Measurements from ENCODE around the gene NOL4L. TPM values are rescaled to one million over a fixed set of nuclear protein-coding genes. Genes with fewer than 3 reads are reported as not detected.

Gene NOL4L
- total RNA-seq, 2 experiments from 2014 or later, result 26.1 to 27.4 TPM

- ChIA-PET CTCF (interaction anchor here (0.6 to 6.0 kb wide), 7 partner anchors 9 to 272 kb away, joined by 3 to 31 read pairs (median 5); no protein-coding TSS in a partner anchor), POLR2A (interaction anchor here (0.6 kb wide), 1 partner anchor 31 kb away, joined by 3 read pairs; no protein-coding TSS in a partner anchor)
- peak; percentile 73 for DNase-seq
- peak overlapping the region; percentile 80 for H3K4me3 Mint-ChIP-seq
- no peaks in the 10 kb centered on the region for H3K9me3 Mint-ChIP-seq
- H3K27ac Mint-ChIP-seq, result peak overlapping the region; percentile 97
- peaks cover 78% of the 10 kb centered on the region for H3K4me1 Mint-ChIP-seq
- no peaks in the 10 kb centered on the region for H3K27me3 Mint-ChIP-seq
- peaks cover 37% of the 10 kb centered on the region for H3K36me3 Mint-ChIP-seq (ENCODE audit: low read depth)
Observed at GRCh38 chr20:32534661-32535240, 50.4 kb downstream of the NOL4L start.

DNA sequence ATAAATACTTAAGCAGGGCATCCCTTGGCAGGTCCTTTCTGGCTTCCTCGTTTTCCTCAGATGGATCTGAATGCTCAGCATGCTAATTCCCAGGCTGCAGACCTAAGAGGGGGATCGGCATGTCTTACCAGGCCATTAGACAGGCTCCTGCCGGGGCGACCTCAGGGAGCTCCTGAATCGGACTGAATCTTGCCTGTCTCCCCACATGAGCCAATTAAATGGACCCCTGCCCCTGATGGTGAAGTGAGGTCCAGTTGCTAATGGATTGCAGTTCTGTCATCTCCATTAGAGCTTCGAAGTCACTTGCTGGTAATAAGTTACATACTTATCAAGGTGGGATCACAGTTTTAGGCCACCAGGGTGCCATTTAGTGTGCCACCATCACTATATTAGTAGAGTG, 51.4 kb downstream of the NOL4L start:
- Mint-ChIP-seq H3K9me3 (no peaks in the 10 kb centered on the region), H3K27me3 (no peaks in the 10 kb centered on the region), H3K4me1 (peaks cover 79% of the 10 kb centered on the region), H3K4me3 (peak overlapping the region; percentile 80), H3K36me3 (ENCODE audit: low read depth) (peaks cover 38% of the 10 kb centered on the region), H3K27ac (peak overlapping the region; percentile 97)
- DNase-seq, result no peak
- ChIA-PET CTCF (interaction anchor here (1.7 to 6.0 kb wide), 2 partner anchors 8 to 12 kb away, joined by 6 to 31 read pairs; no protein-coding TSS in a partner anchor), POLR2A (no interaction called here)

DNA sequence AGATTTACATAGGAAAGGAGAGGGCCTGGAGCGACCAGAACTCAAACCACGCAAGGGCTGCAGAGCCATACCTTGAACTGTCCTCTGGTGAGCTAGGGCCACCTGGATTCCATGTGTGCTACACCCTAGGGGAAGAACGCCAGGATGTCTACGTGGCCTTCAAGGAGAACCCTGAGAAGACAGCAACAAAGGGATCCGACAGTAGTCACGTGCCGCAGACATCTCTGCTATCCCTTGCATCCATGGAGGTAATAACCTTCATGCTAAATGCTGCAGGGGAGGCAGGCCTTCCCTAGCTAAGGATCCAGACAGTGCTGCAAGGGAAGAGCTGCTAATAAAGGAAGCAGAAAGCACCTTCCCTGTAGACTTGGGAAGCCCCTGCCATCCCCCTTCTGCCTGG, 52.9 kb downstream of the NOL4L start:
- H3K9me3 Mint-ChIP-seq, result no peaks in the 10 kb centered on the region
- POLR2A ChIA-PET, result interaction anchor here (1.1 kb wide), 1 partner anchor 8 kb away, joined by 3 read pairs; no protein-coding TSS in a partner anchor
- no peaks in the 10 kb centered on the region for H3K27me3 Mint-ChIP-seq
- no peak for DNase-seq
- peak overlapping the region; percentile 52 for H3K27ac Mint-ChIP-seq
- peaks cover 41% of the 10 kb centered on the region for H3K36me3 Mint-ChIP-seq (ENCODE audit: low read depth)
- H3K4me1 Mint-ChIP-seq, result peaks cover 83% of the 10 kb centered on the region
- CTCF ChIA-PET, result interaction anchor here (1.2 to 6.0 kb wide), 4 partner anchors 6 to 141 kb away, joined by 3 to 31 read pairs (median 3); partner anchors contain the start of gene C20orf203
- no peak overlapping the region for H3K4me3 Mint-ChIP-seq

- DNase-seq, result no peak
- peak overlapping the region; percentile 87 for H3K27ac Mint-ChIP-seq
- no peak overlapping the region for H3K4me3 Mint-ChIP-seq
- no peaks in the 10 kb centered on the region for H3K9me3 Mint-ChIP-seq
- no peaks in the 10 kb centered on the region for H3K27me3 Mint-ChIP-seq
- H3K4me1 Mint-ChIP-seq, result peaks cover 89% of the 10 kb centered on the region
- CTCF ChIA-PET, result interaction anchor here (0.5 to 2.2 kb wide), 7 partner anchors 11 to 249 kb away, joined by 3 to 5 read pairs (median 3); partner anchors contain the start of gene C20orf203
- POLR2A ChIA-PET, result interaction anchor here (1.3 kb wide), 1 partner anchor 11 kb away, joined by 4 read pairs; no protein-coding TSS in a partner anchor
- H3K36me3 Mint-ChIP-seq (ENCODE audit: low read depth), result peaks cover 60% of the 10 kb centered on the region
Observed at GRCh38 chr20:32528905-32529670, 56.0 kb downstream of the NOL4L start.

GRCh38 chr20:32528171-32528891, 56.8 kb downstream of the NOL4L start:
- H3K4me3 Mint-ChIP-seq, result no peak overlapping the region
- peak overlapping the region; percentile 87 for H3K27ac Mint-ChIP-seq
- H3K4me1 Mint-ChIP-seq, result peaks cover 89% of the 10 kb centered on the region
- POLR2A ChIA-PET, result interaction anchor here (1.3 kb wide), 1 partner anchor 11 kb away, joined by 4 read pairs; no protein-coding TSS in a partner anchor
- no peaks in the 10 kb centered on the region for H3K27me3 Mint-ChIP-seq
- H3K9me3 Mint-ChIP-seq, result no peaks in the 10 kb centered on the region
- CTCF ChIA-PET, result interaction anchor here (0.5 to 2.2 kb wide), 8 partner anchors 9 to 261 kb away, joined by 3 to 5 read pairs (median 4); partner anchors contain the start of gene C20orf203
- DNase-seq, result peak; percentile 20
- H3K36me3 Mint-ChIP-seq (ENCODE audit: low read depth), result peaks cover 55% of the 10 kb centered on the region

DNA sequence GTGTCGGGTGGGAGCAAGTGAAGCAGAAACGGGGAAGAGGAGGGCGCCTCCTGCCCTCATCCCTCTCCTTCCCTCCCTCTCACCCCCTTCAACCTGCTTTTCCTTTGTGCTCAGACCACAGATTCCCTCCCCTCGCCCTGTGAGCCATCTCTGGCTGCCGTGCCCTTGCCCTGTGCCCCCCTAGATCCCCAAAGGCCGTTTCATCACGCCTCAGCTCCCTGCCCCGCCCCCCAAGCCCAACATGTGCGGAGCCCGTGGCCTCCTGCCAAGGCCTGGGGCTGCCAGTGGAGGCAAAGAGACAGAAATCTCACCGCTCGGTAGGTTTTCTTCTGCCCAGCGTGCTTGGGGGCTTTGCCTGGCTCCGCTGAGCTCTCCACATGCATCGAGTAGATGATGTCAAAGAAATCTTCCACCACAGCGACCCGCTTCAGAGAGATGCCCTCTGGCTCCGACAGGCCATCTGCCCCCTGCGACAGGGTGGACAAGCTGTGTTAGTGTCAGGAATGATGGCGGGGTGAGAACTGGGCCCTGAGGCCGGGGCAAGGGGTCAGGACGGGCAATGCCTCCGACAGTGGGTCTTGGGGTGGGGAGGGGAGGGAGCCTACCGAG, 57.6 kb downstream of the NOL4L start:
- Mint-ChIP-seq H3K27ac (peak overlapping the region; percentile 87), H3K36me3 (ENCODE audit: low read depth) (peaks cover 54% of the 10 kb centered on the region), H3K9me3 (no peaks in the 10 kb centered on the region), H3K4me3 (no peak overlapping the region), H3K27me3 (no peaks in the 10 kb centered on the region), H3K4me1 (peaks cover 90% of the 10 kb centered on the region)
- no peak for DNase-seq
- CTCF ChIA-PET, result interaction anchor here (0.7 to 4.3 kb wide), 7 partner anchors 7 to 260 kb away, joined by 3 to 31 read pairs (median 4); no protein-coding TSS in a partner anchor
- POLR2A ChIA-PET, result interaction anchor here (1.3 kb wide), 1 partner anchor 12 kb away, joined by 4 read pairs; no protein-coding TSS in a partner anchor

DNA sequence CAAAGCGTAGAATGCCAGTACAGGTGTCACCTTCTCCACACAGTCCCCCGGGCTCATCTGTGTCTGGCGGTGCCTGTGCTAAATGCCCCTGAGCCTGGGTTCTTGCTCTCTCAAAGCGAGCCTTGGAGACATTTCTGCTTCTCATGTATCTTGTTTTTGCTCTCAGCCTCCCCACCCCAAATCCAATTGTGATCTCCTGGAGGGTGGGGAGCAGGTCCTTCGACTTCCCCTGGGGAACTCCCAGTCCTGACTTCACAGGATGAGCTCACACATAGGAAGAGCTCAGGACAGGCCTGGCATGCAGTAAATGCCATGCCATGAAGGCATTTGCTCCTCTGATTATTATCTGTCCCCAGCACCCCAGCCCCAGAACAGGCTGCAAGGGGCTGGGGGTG, 58.1 kb downstream of the NOL4L start:
- Mint-ChIP-seq H3K4me1 (peaks cover 90% of the 10 kb centered on the region), H3K9me3 (no peaks in the 10 kb centered on the region), H3K4me3 (no peak overlapping the region), H3K27ac (peak overlapping the region; percentile 87), H3K27me3 (no peaks in the 10 kb centered on the region), H3K36me3 (ENCODE audit: low read depth) (peaks cover 50% of the 10 kb centered on the region)
- ChIA-PET POLR2A (no interaction called here), CTCF (interaction anchor here (0.6 to 4.3 kb wide), 8 partner anchors 8 to 655 kb away, joined by 3 to 31 read pairs (median 4); no protein-coding TSS in a partner anchor)
- no peak for DNase-seq

- Mint-ChIP-seq H3K4me3 (no peak overlapping the region), H3K36me3 (ENCODE audit: low read depth) (peaks cover 47% of the 10 kb centered on the region), H3K4me1 (peaks cover 90% of the 10 kb centered on the region), H3K27me3 (no peaks in the 10 kb centered on the region), H3K9me3 (no peaks in the 10 kb centered on the region), H3K27ac (peak overlapping the region; percentile 87)
- POLR2A ChIA-PET, result no interaction called here
- DNase-seq, result no peak
- CTCF ChIA-PET, result interaction anchor here (0.6 to 4.3 kb wide), 7 partner anchors 8 to 820 kb away, joined by 3 to 31 read pairs (median 4); no protein-coding TSS in a partner anchor
Observed at GRCh38 chr20:32526541-32526940, 58.6 kb downstream of the NOL4L start.

DNA sequence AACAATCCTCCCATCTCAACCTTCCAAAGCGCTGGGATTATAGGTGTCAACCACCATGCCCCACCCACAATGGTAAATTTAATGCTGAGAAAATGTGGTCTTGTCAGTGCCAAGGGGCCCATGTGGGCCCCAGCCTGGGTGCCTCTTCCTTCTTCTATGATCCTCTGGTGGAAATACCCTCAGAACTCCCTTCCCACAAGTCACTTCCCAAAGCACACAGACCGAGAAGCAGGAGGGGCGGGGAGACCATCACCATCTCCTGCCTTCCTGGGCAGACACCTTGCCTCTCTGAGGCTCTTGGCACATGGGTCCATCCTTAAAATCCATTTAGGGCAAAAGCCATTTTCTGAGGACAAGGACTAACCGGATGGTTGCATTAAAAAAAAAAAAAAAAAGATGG, 59.0 kb downstream of the NOL4L start:
- ChIA-PET POLR2A (no interaction called here), CTCF (interaction anchor here (0.6 to 4.3 kb wide), 6 partner anchors 9 to 820 kb away, joined by 3 to 31 read pairs (median 4); no protein-coding TSS in a partner anchor)
- Mint-ChIP-seq H3K36me3 (ENCODE audit: low read depth) (peaks cover 50% of the 10 kb centered on the region), H3K4me3 (no peak overlapping the region), H3K4me1 (peaks cover 92% of the 10 kb centered on the region), H3K27me3 (no peaks in the 10 kb centered on the region), H3K27ac (peak overlapping the region; percentile 68), H3K9me3 (no peaks in the 10 kb centered on the region)
- DNase-seq, result no peak

DNA sequence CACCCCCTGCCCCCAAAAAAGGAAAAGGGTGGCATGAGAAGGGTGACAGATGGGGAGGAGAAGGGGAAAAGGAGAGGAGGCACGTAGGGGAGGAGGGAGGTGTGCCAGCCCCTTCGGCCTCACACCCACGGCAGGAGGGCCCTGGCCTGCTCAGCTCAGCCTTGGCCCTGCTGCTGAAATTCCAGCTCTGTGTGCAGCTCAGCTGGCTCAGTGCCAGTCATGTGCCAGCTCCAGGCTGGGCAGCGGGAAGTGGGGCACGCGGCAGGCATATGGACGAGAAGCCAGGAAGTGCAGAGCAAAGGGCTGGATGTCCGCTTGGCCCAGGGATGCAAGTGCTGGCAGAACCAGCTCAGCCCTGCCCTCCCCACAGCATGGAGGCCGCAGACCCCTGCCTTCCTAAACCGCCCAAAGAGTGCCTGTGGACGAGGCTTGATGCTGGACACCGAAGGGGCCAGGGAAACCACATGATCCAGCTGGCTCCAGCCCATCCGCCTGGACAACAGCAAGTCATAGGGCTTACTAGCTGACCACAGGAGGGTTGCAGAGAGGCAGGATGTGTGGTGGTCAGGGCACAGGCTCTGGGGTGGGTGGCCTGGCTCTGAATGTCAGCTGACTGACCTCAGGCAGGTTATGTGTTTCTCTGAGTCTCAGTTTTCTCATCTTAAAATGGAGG, 60.2 kb downstream of the NOL4L start:
- no peaks in the 10 kb centered on the region for H3K27me3 Mint-ChIP-seq
- POLR2A ChIA-PET, result interaction anchor here (0.6 to 1.4 kb wide), 2 partner anchors 8 to 12 kb away, joined by 3 to 4 read pairs; no protein-coding TSS in a partner anchor
- H3K36me3 Mint-ChIP-seq (ENCODE audit: low read depth), result peaks cover 54% of the 10 kb centered on the region
- H3K9me3 Mint-ChIP-seq, result no peaks in the 10 kb centered on the region
- no peak for DNase-seq
- CTCF ChIA-PET, result interaction anchor here (1.0 to 5.6 kb wide), 6 partner anchors 10 to 702 kb away, joined by 3 to 60 read pairs (median 4); no protein-coding TSS in a partner anchor
- no peak overlapping the region for H3K4me3 Mint-ChIP-seq
- H3K4me1 Mint-ChIP-seq, result peaks cover 85% of the 10 kb centered on the region
- peak overlapping the region; percentile 81 for H3K27ac Mint-ChIP-seq

- Mint-ChIP-seq H3K4me1 (peaks cover 73% of the 10 kb centered on the region), H3K27ac (peak overlapping the region; percentile 81), H3K4me3 (no peak overlapping the region), H3K36me3 (ENCODE audit: low read depth) (peaks cover 48% of the 10 kb centered on the region), H3K27me3 (no peaks in the 10 kb centered on the region), H3K9me3 (no peaks in the 10 kb centered on the region)
- CTCF ChIA-PET, result interaction anchor here (0.8 to 5.6 kb wide), 10 partner anchors 11 to 671 kb away, joined by 3 to 60 read pairs (median 4); partner anchors contain the start of gene C20orf203
- POLR2A ChIA-PET, result interaction anchor here (1.0 to 1.4 kb wide), 2 partner anchors 14 to 16 kb away, joined by 3 to 4 read pairs; no protein-coding TSS in a partner anchor
- DNase-seq, result no peak
Observed at GRCh38 chr20:32523613-32524213, 61.4 kb downstream of the NOL4L start.

Data from activated CD4-positive, alpha-beta T cell treated with anti-CD3 and anti-CD28 coated beads, Interleukin-2, amount 10 ng/mL, durations not matched to agents 7 days and 5 days (primary cell).